ENCODE data around the gene CD209.

CD209 gene

GRCh38 chr19:7730286-7731217 lies 16.8 kb downstream of the CD209 start:
- no peak for TF ChIP-seq CTCF (conservative IDR thresholded peaks at IDR 0.05; ENCODE audit: low read depth, low read length)
- no peak for DNase-seq (ENCODE audit: low read depth)
- no peak overlapping the region for H3K4me3 ChIP-seq (ENCODE audit: low read length)

GRCh38 chr19:7729831-7730285 lies 17.5 kb downstream of the CD209 start:
- DNase-seq (ENCODE audit: low read depth): no peak
- no peak for TF ChIP-seq CTCF (conservative IDR thresholded peaks at IDR 0.05; ENCODE audit: low read depth, low read length)
- H3K4me3 ChIP-seq (ENCODE audit: low read length): no peak overlapping the region

- no peak for DNase-seq (ENCODE audit: low read depth)
Observed at GRCh38 chr19:7729211-7729610, 18.1 kb downstream of the CD209 start.

GRCh38 chr19:7725791-7726190 lies 21.5 kb downstream of the CD209 start:
- no peak for TF ChIP-seq CTCF (conservative IDR thresholded peaks at IDR 0.05; ENCODE audit: low read depth, low read length)
- no peak for DNase-seq (ENCODE audit: low read depth)
- H3K4me3 ChIP-seq (ENCODE audit: low read length): no peak overlapping the region

More at GRCh38 chr19:7729211-7729610, 18.1 kb downstream of the CD209 start:
- H3K4me3 ChIP-seq (ENCODE audit: low read length): no peak overlapping the region
- TF ChIP-seq CTCF (conservative IDR thresholded peaks at IDR 0.05; ENCODE audit: low read depth, low read length): no peak

DNA sequence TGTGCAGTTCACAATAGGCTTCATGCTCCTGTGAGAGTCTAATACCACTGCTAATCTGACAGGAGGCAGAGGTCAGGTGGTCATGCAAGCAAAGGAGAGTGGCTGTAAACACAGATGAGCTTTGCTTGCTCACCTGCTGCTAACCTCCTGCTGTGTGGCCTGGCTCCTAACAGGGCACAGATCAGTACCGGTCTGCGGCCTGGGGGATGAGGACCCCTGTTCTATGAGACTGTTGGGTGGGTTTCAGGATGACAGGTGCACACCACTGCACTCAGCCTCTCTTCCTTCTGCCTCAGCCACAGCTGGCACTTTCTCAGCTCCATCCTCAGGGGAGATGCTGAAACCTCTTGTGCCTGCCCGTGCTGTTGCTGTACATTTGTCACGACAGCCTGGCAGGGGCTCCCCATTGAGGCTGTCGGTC lies 25.1 kb downstream of the CD209 start:
- no peak overlapping the region for H3K4me3 ChIP-seq (ENCODE audit: low read length)
- no peak for DNase-seq (ENCODE audit: low read depth)
- no peak for TF ChIP-seq CTCF (conservative IDR thresholded peaks at IDR 0.05; ENCODE audit: low read depth, low read length)

DNA sequence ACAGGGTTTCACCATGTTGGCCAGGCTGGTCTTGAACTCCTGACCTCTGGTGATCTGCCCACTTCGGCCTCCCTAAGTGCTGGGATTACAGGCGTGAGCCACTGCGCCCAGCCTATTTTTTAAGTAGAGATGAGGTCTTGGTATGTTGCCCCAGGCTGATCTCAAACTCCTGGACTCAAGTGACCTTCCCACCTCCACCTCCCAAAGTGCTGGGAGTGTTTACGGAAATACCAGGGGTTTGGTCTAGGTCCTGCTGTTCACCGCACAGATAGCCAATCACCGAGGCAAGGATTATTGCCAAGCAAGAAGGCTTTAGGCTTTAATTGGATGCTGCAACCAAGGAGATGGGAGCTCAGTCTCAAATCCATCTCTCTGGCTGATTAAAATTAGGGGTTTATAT lies 27.0 kb downstream of the CD209 start:
- TF ChIP-seq CTCF (conservative IDR thresholded peaks at IDR 0.05; ENCODE audit: low read depth, low read length): no peak
- H3K4me3 ChIP-seq (ENCODE audit: low read length): no peak overlapping the region

DNA sequence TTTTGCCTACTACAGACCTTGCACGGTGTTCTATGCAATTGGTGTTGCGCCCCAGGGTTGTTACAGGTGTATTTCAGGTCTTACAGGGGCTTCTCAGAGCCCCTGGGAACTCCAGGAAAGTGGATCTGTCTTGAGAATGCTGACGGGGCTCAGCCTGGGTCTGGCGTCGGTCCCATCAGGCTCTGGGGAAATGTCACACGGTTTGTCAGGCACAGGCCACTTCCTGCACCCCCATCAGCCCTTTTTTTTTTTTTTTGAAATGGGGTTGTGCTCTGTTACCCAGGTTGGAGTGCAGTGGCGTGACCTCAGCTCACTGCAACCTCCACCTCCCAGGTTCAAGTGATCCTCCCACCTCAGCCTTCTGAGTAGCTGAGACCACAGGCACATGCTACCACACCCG lies 28.7 kb downstream of the CD209 start:
- no peak for TF ChIP-seq CTCF (conservative IDR thresholded peaks at IDR 0.05; ENCODE audit: low read depth, low read length)
- no peak for DNase-seq (ENCODE audit: low read depth)
- no peak overlapping the region for H3K4me3 ChIP-seq (ENCODE audit: low read length)

More for the DNA sequence above, 27.0 kb downstream of the CD209 start:
- DNase-seq (ENCODE audit: low read depth): no peak
